B cell (primary cell): ENCODE results near the gene PITPNM3. TPM values are rescaled to one million over a fixed set of nuclear protein-coding genes. Genes with fewer than 3 reads are reported as not detected.

Source experiments
- ATAC-seq: fragments of 200-7000 bp; cut with Tn5 transposase; one replicate; pipeline ENCODE4 v1.10.0; 2021; ENCODE audit warnings: low read depth, mild to moderate bottlenecking, moderate number of reproducible peaks, moderate library complexity
- CTCF ChIA-PET: fragments of 350-600 bp; sonication (Branson Sonifier 250); formaldehyde crosslinking; loops from one replicate; lab custom pipeline; 2021; ENCODE audit warnings: antibody characterized with exemption, inconsistent platforms; lab: Charles Lee
- POLR2A ChIA-PET: fragments of 350-600 bp; sonication (Branson Sonifier 250); formaldehyde crosslinking; loops from one replicate; lab custom pipeline; 2021; ENCODE audit warnings: antibody characterized with exemption; lab: Charles Lee
- DNase-seq: peaks from one replicate; pipeline ENCODE4 v3.0.0; 2013
- H2AFZ ChIP-seq: 2 replicates; pipeline ENCODE4 v1.6.1; 2012; ENCODE audit warnings: mild to moderate bottlenecking, low read depth, low read length; ENCODE audit not compliant: insufficient read depth, poor library complexity, severe bottlenecking
- H3K27ac ChIP-seq, 2 donors: 1 replicate in 1 of 2; 2 replicates in 1 of 2; pipeline ENCODE4 v1.5.1; 2012 to 2013; ENCODE audit warnings: low read length in 2 of 2, mild to moderate bottlenecking in 2 of 2, moderate library complexity in 1 of 2
- H3K27me3 ChIP-seq, 4 experiments: fragments of 200-600 bp in 1 of 4; sonication (generic) in 1 of 4; replicated peaks in 1 of 4; 1 replicate in 2 of 4; 2 replicates in 2 of 4; pipeline versions ENCODE4 v1.6.1 to v1.7.0; 2013 to 2016; ENCODE audit warnings: low read length in 3 of 4, mild to moderate bottlenecking in 2 of 4, mixed read lengths in 1 of 4, moderate library complexity in 1 of 4; ENCODE audit not compliant: insufficient read depth in 4 of 4, control insufficient read depth in 3 of 4; ENCODE audit errors: control extremely low read depth in 1 of 4
- H3K36me3 ChIP-seq, 2 experiments: replicated peaks in 1 of 2; 1 replicate in 1 of 2; 2 replicates in 1 of 2; pipeline versions ENCODE4 v1.6.1 to v1.7.1; 2013; ENCODE audit warnings: low read length in 1 of 2; ENCODE audit not compliant: insufficient read depth in 2 of 2, control insufficient read depth in 1 of 2; ENCODE audit errors: control extremely low read depth in 1 of 2, extremely low read depth in 1 of 2
- H3K4me1 ChIP-seq, 2 donors: fragments of 200-600 bp in 1 of 2; sonication (generic) in 1 of 2; 1 replicate in 1 of 2; 2 replicates in 1 of 2; pipeline versions ENCODE4 v1.5.1 to v1.6.1; 2013 to 2017; ENCODE audit warnings: low read length in 2 of 2; ENCODE audit not compliant: control insufficient read depth in 2 of 2, insufficient read depth in 2 of 2
- H3K4me2 ChIP-seq: replicated peaks from 2 replicates; pipeline ENCODE3; 2012; ENCODE audit warnings: mild to moderate bottlenecking, low read depth, low read length; ENCODE audit not compliant: poor library complexity, severe bottlenecking
- H3K4me3 ChIP-seq, 5 experiments: fragments of 200-600 bp in 1 of 5; sonication (generic) in 1 of 5; 1 replicate in 3 of 5; 2 replicates in 2 of 5; pipeline versions ENCODE4 v1.5.1 to v1.7.0; 2011 to 2016; ENCODE audit warnings: low read length in 4 of 5, mild to moderate bottlenecking in 4 of 5, low read depth in 2 of 5, control low read depth in 1 of 5, moderate library complexity in 1 of 5; ENCODE audit not compliant: insufficient read depth in 1 of 5; ENCODE audit errors: control extremely low read depth in 1 of 5, extremely low read depth in 1 of 5
- H3K79me2 ChIP-seq: fragments of 200-600 bp; sonication (generic); one replicate; pipeline ENCODE4 v1.6.0; 2016; ENCODE audit warnings: low read length; ENCODE audit not compliant: control insufficient read depth, insufficient read depth
- H3K9ac ChIP-seq: fragments of 200-600 bp; sonication (generic); 2 replicates; pipeline ENCODE4 v1.6.1; 2017; ENCODE audit warnings: mild to moderate bottlenecking, low read length, moderate library complexity
- H3K9me3 ChIP-seq, 3 donors: one replicate each; pipeline versions ENCODE4 v1.6.1 to v1.7.1; 2013; ENCODE audit warnings: low read length in 2 of 3; ENCODE audit not compliant: control insufficient read depth in 2 of 3, insufficient read depth in 1 of 3; ENCODE audit errors: control extremely low read depth in 1 of 3
- H4K20me1 ChIP-seq: 2 replicates; pipeline ENCODE4 v1.6.0; 2012; ENCODE audit warnings: mild to moderate bottlenecking, low read length; ENCODE audit not compliant: insufficient read depth, control insufficient read depth, poor library complexity, severe bottlenecking
- H3K27ac Mint-ChIP-seq: one replicate; pipeline ENCODE4 v1.8.0; 2021; ENCODE audit warnings: mixed read lengths
- H3K27me3 Mint-ChIP-seq: one replicate; pipeline ENCODE4 v1.8.0; 2021; ENCODE audit warnings: mixed read lengths
- H3K4me1 Mint-ChIP-seq: one replicate; pipeline ENCODE4 v1.8.0; 2021; ENCODE audit warnings: mixed read lengths
- H3K4me3 Mint-ChIP-seq: one replicate; pipeline ENCODE4 v1.8.0; 2021; ENCODE audit warnings: mixed read lengths
- H3K9me3 Mint-ChIP-seq: one replicate; pipeline ENCODE4 v1.8.0; 2022; ENCODE audit warnings: mixed read lengths; ENCODE audit not compliant: insufficient read depth
- CTCF ChIP-seq: fragments of 200-600 bp; IDR thresholded peaks from one replicate; pipeline ENCODE4 v1.8.0; 2022; ENCODE audit warnings: antibody characterized with exemption, mild to moderate bottlenecking
- EZH2 ChIP-seq: IDR thresholded peaks from 2 replicates; pipeline ENCODE4 v1.6.1; 2012; ENCODE audit warnings: borderline replicate concordance, low read depth, mild to moderate bottlenecking, moderate library complexity, low read length; ENCODE audit not compliant: insufficient read depth, poor library complexity, severe bottlenecking
- WGBS: methylation state at CpG from one replicate; pipeline ENCODE4 v1.1.5; 2013; ENCODE audit warnings: missing lambda C conversion rate; ENCODE audit not compliant: insufficient coverage; 5-methylcytosine and 5-hydroxymethylcytosine counted together
- intact Hi-C: fragments of 100-400 bp; cut with micrococcal nuclease; formaldehyde crosslinking; loops from one replicate; pipeline ENCODE4 v1.10.0; 2022
- polyA plus RNA-seq: library from polyadenylated mRNA; depleted of rRNA; stranded (reverse); fragments of >200 nt; gene quantifications from 2 replicates; pipeline ENCODE4 v1.2.3, GENCODE V29; 2012
- total RNA-seq, 2 donors: library from RNA; stranded (reverse); fragments of 120-200 nt in 1 of 2; gene quantifications; 1 replicate in 1 of 2; 2 replicates in 1 of 2; pipeline versions ENCODE4 v1.2.3 to v1.2.4, GENCODE V29; 2013 to 2022

Gene PITPNM3
- total and polyA plus RNA-seq, 2 donors (not counting 1 experiment from before 2014, with no cell fraction given): 0.31 to 0.49 TPM

GRCh38 chr17:6523809-6524355, 32.5 kb downstream of the PITPNM3 start:
- no peaks in the 10 kb centered on the region for H3K79me2 ChIP-seq
- no peaks in the 10 kb centered on the region for H4K20me1 ChIP-seq
- ChIA-PET CTCF (no interaction called here), POLR2A (no interaction called here)
- H3K4me3 ChIP-seq: no peak overlapping the region
- no peak overlapping the region for H3K4me2 ChIP-seq
- no peaks in the 10 kb centered on the region for H3K27me3 ChIP-seq
- WGBS: 88% methylated on average over 8 of the region's 8 CpGs
- no peaks in the 10 kb centered on the region for H3K4me1 Mint-ChIP-seq
- DNase-seq (no peak), ATAC-seq (no peak)
- H3K9me3 Mint-ChIP-seq: peaks cover 2% of the 10 kb centered on the region
- no peaks in the 10 kb centered on the region for H3K4me1 ChIP-seq
- no peak overlapping the region for H3K27ac Mint-ChIP-seq
- no peak for TF ChIP-seq EZH2
- no peaks in the 10 kb centered on the region for H3K9me3 ChIP-seq
- no peak overlapping the region for H3K9ac ChIP-seq
- H3K27ac ChIP-seq: no peak overlapping the region
- no peak overlapping the region for H3K4me3 Mint-ChIP-seq
- intact Hi-C loops: no loop called here
- no peak overlapping the region for H2AFZ ChIP-seq
- H3K27me3 Mint-ChIP-seq: no peaks in the 10 kb centered on the region
- H3K36me3 ChIP-seq: no peaks in the 10 kb centered on the region

DNA sequence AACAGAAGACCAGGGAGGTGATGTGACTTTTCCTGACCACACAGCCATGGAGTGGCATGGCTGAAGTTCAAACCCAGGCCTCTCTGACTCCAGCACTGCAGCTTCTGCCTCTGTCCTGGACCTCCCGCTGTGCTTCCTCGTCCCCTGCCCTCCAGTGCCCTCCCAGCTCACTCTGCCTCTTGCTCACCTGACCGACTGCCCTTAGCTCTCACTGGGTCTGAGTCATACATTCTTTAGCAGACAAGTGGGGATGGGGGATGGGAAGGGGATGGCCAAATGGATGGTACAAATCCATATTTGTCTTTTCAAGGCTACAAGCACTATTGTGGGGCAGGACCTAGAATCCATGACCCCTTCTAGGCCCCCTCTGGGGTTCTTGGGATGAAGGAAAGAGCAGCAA, 33.0 kb downstream of the PITPNM3 start:
- H3K4me2 ChIP-seq: no peak overlapping the region
- CTCF ChIA-PET: no interaction called here
- Mint-ChIP-seq H3K9me3 (peaks cover 2% of the 10 kb centered on the region), H3K4me1 (no peaks in the 10 kb centered on the region), H3K27ac (no peak overlapping the region), H3K4me3 (no peak overlapping the region), H3K27me3 (no peaks in the 10 kb centered on the region)
- POLR2A ChIA-PET: no interaction called here
- no peak for TF ChIP-seq CTCF
- no peak for TF ChIP-seq EZH2
- H2AFZ ChIP-seq: no peak overlapping the region
- H3K36me3 ChIP-seq: no peaks in the 10 kb centered on the region
- ATAC-seq: no peak
- no peaks in the 10 kb centered on the region for H3K4me1 ChIP-seq
- H4K20me1 ChIP-seq: no peaks in the 10 kb centered on the region
- no peak overlapping the region for H3K27ac ChIP-seq
- H3K79me2 ChIP-seq: no peaks in the 10 kb centered on the region
- H3K9ac ChIP-seq: no peak overlapping the region
- no peaks in the 10 kb centered on the region for H3K27me3 ChIP-seq
- no peak for DNase-seq
- H3K4me3 ChIP-seq: no peak overlapping the region
- 93% methylated on average over 2 of the region's 3 CpGs for WGBS
- intact Hi-C loops: no loop called here
- H3K9me3 ChIP-seq: no peaks in the 10 kb centered on the region
